OCI-M2 (cell line): ENCODE measurements around the gene RTN1.

Source experiments
- DNase-seq: peaks from one replicate; lab custom pipeline; 2025; ENCODE audit not compliant: unreplicated experiment; lab: John Stamatoyannopoulos, UW

Gene RTN1

DNA sequence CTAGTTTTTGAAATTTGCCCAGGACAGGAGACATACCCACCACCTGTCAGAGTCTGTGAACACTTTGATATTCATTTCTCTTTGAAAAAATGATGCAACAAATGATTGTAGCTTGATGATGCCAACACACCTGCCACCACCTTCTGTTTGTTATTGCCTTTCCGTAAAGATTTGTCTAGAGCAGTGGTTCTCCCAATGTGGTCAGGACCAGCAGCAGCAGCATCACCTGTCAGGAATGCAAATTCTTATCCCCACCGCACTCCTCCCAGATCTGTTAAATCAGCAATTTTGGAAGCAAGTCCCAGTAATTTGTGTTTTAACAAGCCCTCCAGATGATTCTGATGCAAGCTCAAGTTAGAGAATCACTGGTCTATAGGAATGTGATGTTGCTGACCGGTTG, 303.9 kb downstream of the RTN1 start:
- DNase-seq: no peak

DNA sequence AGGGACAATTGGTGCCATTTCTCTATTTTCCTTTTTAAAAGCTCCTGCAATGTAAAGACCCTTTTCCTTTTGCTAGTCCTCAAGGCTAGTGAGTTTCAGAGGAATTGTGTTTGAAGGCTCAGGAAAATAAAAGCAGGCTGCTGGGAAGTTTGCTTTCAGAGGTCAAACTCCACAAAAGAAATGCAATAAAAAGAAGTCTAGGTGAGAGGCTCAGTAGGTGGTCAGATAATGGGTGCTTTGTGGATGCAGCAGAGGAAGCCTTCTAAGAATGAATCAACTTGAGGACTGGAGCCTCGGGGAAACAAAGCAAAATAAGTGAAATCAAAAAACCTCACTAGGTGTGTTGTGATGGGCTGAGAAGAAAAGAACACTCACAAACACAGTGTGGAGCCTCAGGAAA, 304.3 kb downstream of the RTN1 start:
- DNase-seq: no peak

DNA sequence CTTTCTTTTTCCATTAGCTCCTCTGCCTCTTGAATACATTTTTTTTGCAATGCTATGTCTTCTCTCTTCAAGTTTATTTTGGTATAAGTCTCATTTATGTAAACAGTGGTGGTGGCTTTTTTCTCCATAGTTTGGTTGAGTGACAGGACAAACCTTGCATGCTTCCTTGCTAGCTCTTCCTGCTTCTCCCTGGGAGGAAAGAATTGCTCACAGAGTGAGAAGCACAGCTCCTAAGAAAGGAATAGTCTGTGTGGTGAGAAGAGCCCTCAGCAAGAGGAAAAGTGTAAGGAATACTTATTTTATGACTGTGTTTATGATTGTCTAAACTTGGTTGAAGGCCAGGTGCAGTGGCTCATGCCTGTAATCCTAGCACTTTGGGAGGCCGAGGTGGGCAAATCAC, 305.5 kb downstream of the RTN1 start:
- no peak for DNase-seq

GRCh38 chr14:59564366-59564765, 306.2 kb downstream of the RTN1 start:
- DNase-seq: peak; percentile 27

- DNase-seq: no peak
Measured at GRCh38 chr14:59547310-59547709, 323.3 kb downstream of the RTN1 start.
